OCI-LY1 (cell line): ENCODE results near the gene KAT2B.

Experiments
- CTCF ChIP-seq: fragments of 200-600 bp; sonication (generic), shearing (Covaris generic); IDR thresholded peaks from 2 replicates; pipeline ENCODE4 v1.5.1; 2017; ENCODE audit warnings: mild to moderate bottlenecking, antibody characterized with exemption, low read length, moderate library complexity, mixed read lengths
- EZH2 ChIP-seq: fragments of 200-600 bp; sonication (generic), shearing (Covaris generic); IDR thresholded peaks from 2 replicates; pipeline ENCODE4 v1.8.0; 2017; ENCODE audit warnings: borderline replicate concordance, mixed run types, mild to moderate bottlenecking, antibody characterized with exemption, low read length, moderate library complexity, mixed read lengths

DNA sequence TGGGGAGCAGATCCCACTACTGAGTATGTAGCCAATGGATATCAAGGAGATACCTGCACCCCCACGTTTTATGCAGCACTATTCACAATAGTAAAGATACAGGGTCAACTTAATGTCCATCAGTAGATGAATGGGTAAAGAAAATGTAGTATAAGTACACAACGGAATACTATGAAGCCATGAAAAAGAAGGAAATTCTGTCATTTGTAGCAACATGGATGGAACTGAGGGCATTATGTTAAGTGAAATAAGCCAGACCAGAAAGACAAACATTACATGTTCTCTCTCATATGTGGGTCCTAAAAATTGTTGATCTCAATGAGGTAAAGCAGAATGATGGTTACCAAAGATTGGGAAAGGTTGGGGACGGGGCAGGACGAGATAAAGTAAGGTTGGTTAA is 42.7 kb upstream of the KAT2B start:
- TF ChIP-seq CTCF, result no peak
- TF ChIP-seq EZH2, result no peak
